ENCODE measurements around the gene CLDN3.

The CLDN3 gene, protein sequence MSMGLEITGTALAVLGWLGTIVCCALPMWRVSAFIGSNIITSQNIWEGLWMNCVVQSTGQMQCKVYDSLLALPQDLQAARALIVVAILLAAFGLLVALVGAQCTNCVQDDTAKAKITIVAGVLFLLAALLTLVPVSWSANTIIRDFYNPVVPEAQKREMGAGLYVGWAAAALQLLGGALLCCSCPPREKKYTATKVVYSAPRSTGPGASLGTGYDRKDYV

GRCh38 chr7:73770002-73770859 lies at the start of gene CLDN3:
Gene CLDN3 (minus strand): TSS chr7:73770270. CDS start chr7:73770049, 221 bp downstream.
- no peak for DNase-seq (ENCODE audit: extremely low read depth, low read depth)
- no peak for TF ChIP-seq CTCF (IDR thresholded peaks at IDR 0.05; ENCODE audit: low read depth, low read length)

GRCh38 chr7:73817121-73817520 lies 47.1 kb upstream of the CLDN3 start:
- no peak for TF ChIP-seq CTCF (IDR thresholded peaks at IDR 0.05; ENCODE audit: low read depth, low read length)
- no peak for DNase-seq (ENCODE audit: extremely low read depth, low read depth)

DNA sequence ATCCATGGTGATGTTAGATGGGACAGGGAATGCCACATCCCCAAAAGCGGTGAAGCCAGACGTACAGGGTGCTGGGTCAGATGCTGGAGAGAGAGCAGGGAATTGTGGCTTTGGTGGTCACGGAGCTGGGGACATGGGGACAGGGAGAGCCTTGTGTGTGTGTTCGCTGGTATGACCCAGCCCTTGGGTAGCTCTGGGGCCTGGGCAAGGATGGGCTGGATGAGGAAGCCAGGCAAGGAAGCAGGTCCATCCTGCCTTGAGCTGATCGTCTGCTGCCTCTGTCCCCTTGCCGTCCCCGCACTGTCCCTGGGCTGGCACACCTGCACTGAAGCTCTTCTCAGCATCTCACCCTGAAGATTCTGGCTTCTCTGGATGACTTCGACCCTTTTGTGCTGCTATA lies 45.4 kb upstream of the CLDN3 start:
- TF ChIP-seq CTCF (IDR thresholded peaks at IDR 0.05; ENCODE audit: low read depth, low read length): no peak
- DNase-seq (ENCODE audit: extremely low read depth, low read depth): no peak

DNA sequence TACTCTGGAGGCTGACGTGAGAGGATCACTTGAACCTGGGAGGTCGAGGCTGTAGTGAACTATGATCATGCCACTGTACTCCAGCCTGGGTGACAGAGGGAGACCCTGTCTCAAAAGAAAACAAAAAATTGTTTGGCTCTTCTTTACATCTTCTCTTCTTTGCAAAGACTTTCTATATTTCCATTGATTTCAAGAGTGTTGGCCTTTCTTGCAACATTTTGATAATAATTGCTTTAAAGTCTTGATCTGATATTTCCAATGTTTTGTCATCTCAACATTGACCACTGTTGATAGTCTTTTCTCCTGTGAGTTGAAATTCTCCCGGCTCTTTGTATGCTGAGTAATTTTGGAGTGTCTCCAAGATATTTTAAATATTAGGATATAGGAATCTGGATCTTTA lies 42.9 kb upstream of the CLDN3 start:
- TF ChIP-seq CTCF (IDR thresholded peaks at IDR 0.05; ENCODE audit: low read depth, low read length): no peak
- DNase-seq (ENCODE audit: extremely low read depth, low read depth): no peak

- peak; percentile 12 for DNase-seq (ENCODE audit: extremely low read depth, low read depth)
- TF ChIP-seq CTCF (IDR thresholded peaks at IDR 0.05; ENCODE audit: low read depth, low read length): peak; percentile 89
These were observed 41.7 kb upstream of the CLDN3 start for GRCh38 chr7:73811760-73812168.

DNA sequence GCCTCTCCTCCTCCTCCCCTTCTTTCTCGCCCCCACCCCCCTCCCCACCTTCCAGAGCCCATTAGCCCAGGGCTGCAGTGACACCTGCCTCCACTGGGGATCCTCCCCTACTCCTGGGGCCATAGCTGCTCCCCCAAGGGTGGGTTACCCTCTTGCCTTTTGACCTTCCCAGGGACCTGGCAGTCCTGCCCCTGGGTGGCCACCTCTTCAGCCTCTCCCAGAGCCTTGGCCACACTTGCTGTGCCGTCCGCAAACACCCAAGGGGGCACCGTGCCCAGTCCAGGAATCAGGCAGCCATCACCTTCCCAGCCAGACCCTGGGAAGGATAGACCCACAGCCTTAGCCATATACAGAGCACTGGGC lies 40.9 kb upstream of the CLDN3 start:
- no peak for DNase-seq (ENCODE audit: extremely low read depth, low read depth)
- TF ChIP-seq CTCF (IDR thresholded peaks at IDR 0.05; ENCODE audit: low read depth, low read length): no peak

DNA sequence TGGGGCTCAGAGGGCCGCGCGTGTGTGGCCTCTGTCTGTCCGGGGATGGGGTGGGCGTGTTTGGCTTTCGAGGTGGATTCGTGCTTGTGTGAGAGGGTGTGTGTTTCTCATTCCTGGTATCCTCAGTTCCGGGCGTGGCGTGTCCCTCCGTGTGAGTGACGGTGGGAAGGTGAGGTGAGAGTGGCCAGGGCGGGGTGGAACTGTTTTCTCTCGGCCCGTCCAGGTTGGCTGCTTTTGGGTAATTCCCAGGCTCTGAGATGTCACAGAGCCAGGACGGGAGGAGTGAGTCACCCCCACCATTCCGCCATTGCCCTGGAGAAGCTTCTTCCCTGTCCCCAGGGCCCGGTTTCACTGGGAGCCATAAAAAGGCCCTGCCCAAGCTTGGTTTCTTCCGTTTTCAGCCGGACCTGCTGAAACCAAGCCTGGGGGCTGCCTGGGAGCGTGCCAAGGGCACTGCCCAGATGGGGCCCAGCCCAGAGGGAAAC lies 39.4 kb upstream of the CLDN3 start:
- no peak for DNase-seq (ENCODE audit: extremely low read depth, low read depth)
- TF ChIP-seq CTCF (IDR thresholded peaks at IDR 0.05; ENCODE audit: low read depth, low read length): no peak

All from AG09319 (cell line).